ENCODE results near the gene SUB1. TPM values are rescaled to one million over a fixed set of nuclear protein-coding genes. Genes with fewer than 3 reads are reported as not detected.
A peak's percentile ranks its signal among the peaks of the same experiment; 100 is the strongest.
"Not testable (repeated sequence)": the region's sequence is repeated elsewhere in the genome, so short reads cannot be mapped to it uniquely, and the experiment has no call there.

SUB1 gene
- polyA plus RNA-seq (2011; rRNA removed) (220 and 367 TPM in 2 replicates), polyA minus RNA-seq (2011; rRNA and poly(A)+ RNA removed) (14.4 and 31.4 TPM in 2 replicates)

DNA sequence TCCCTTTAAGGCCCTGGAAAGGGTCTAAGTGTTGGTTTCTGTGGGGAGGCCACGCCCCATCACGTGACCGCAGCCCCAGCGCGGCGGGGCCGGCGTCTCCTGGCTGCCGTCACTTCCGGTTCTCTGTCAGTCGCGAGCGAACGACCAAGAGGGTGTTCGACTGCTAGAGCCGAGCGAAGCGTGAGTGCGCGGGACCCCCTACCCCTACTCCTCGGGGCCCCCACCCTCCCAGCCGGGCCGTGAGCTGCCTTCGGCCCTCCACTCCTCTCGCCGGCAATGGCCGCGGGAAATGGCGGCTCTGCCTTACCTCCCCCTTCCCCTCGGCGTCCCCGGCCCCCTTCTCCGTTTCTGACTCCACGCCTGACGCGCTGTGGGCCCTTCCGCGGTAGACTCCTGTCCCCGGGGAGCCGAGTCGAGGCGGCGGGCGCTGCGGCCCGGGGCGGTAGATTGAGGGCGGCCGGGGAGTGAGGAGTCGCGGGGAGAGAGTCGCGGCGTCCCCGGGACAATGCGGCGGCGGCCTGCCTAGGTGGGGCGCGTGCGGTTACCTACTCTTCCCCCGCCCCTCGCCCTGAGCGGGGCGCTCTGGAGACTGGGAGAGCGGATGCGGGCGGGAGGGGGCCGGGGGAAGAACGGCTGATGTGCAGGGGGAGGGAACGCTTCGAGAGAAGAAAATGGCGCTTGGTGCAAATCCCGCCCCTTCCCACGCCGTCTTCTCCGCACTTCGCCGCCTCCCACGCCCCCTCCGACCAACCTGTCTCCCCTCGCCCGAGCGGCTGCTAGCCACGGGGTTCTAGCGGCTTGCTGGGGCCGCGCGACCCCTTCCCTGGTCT is at the start of gene SUB1:
Gene SUB1 (plus strand): TSS at position 112 of the 830 bp plus-strand sequence. CDS start 2,956 bp downstream, outside the sequence.
- no peaks in the 10 kb centered on the region for H3K27me3 ChIP-seq (ENCODE audit: control insufficient read depth, insufficient read depth, low read length)
- DNase-seq (ENCODE audit: low read depth, low spot score): peak; percentile 70
- peak within 1 kb of the TSS; percentile 94 for H3K27ac ChIP-seq (ENCODE audit: low read depth, low read length)
- H3K4me3 ChIP-seq (ENCODE audit: low read depth, low read length): peak within 1 kb of the TSS; percentile 92
- TF ChIP-seq, protein P1, sequence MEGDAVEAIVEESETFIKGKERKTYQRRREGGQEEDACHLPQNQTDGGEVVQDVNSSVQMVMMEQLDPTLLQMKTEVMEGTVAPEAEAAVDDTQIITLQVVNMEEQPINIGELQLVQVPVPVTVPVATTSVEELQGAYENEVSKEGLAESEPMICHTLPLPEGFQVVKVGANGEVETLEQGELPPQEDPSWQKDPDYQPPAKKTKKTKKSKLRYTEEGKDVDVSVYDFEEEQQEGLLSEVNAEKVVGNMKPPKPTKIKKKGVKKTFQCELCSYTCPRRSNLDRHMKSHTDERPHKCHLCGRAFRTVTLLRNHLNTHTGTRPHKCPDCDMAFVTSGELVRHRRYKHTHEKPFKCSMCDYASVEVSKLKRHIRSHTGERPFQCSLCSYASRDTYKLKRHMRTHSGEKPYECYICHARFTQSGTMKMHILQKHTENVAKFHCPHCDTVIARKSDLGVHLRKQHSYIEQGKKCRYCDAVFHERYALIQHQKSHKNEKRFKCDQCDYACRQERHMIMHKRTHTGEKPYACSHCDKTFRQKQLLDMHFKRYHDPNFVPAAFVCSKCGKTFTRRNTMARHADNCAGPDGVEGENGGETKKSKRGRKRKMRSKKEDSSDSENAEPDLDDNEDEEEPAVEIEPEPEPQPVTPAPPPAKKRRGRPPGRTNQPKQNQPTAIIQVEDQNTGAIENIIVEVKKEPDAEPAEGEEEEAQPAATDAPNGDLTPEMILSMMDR (IDR thresholded peaks at IDR 0.05; ENCODE audit: low read depth, low read length): no peak
- POLR2A ChIA-PET: interaction anchor here (0.8 to 1.5 kb wide), 2 partner anchors 80 to 96 kb away, joined by 4 to 6 read pairs; no protein-coding TSS in a partner anchor
- H3K9me3 ChIP-seq (ENCODE audit: control insufficient read depth, insufficient read depth, low read length): no peaks in the 10 kb centered on the region; the same call in 1 of the 2 replicates
- CTCF ChIA-PET: interaction anchor here (0.6 to 1.9 kb wide), 5 partner anchors 28 to 353 kb away, joined by 3 to 18 read pairs (median 3); no protein-coding TSS in a partner anchor

DNA sequence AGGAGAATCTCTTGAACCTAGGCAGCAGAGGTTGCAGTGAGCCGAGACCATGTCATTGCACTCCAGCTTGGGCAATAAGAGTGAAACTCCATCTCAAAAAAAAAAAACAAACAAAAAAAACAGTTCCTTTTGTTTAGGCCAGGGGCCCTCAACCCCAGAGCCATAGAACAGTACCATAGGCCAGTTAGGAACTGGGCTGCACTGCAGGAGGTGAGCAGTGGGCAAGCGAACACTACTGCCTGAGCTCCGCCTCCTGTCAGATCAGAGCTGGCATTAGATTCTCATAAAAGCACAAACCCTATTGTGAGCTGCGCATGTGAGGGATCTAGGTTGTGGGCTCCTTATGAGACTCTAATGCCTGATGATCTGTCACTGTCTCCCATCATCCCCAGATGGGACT is 49.1 kb upstream of the SUB1 start:
- CTCF ChIA-PET: interaction anchor here (2.3 kb wide), 1 partner anchor 54 kb away, joined by 9 read pairs; no protein-coding TSS in a partner anchor

DNA sequence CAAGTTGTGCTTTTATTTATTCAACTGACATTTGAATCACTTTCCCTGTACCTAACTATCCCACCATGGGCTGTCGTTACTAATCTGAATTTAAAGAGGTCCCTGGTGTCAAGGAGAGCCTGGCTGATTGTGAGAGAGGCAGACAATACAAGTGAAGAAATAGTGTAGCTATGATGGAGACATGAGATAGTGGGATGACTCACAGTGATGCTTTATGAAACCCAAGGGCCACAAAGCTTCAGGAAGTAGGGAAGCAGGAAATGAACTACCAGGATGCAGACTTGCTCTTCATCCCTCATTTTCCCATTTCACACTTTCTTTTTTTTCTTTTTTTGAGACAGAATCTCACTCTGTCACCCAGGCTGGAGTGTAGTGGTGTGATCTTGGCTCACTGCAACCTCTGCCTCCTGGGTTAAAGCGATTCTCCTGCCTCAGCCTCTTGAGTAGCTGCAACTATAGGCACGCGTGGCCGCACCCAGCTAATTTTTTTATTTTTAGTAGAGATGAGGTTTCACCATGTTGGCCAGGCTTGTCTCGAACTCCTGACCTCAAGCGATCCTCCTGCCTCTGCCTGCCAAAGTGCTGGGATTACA is 47.8 kb upstream of the SUB1 start:
- CTCF ChIA-PET: interaction anchor here (2.3 kb wide), 1 partner anchor 53 kb away, joined by 9 read pairs; no protein-coding TSS in a partner anchor
- DNase-seq (ENCODE audit: low read depth, low spot score); H3K4me3 ChIP-seq (ENCODE audit: low read depth, low read length); H3K27me3 ChIP-seq (ENCODE audit: control insufficient read depth, insufficient read depth, low read length); H3K27ac ChIP-seq (ENCODE audit: low read depth, low read length); H3K9me3 ChIP-seq (ENCODE audit: control insufficient read depth, insufficient read depth, low read length): not testable (repeated sequence)
- POLR2A ChIA-PET: interaction anchor here (0.5 to 1.4 kb wide), 3 partner anchors 9 to 32 kb away, joined by 4 to 9 read pairs (median 4); no protein-coding TSS in a partner anchor

More for the DNA sequence above, 49.1 kb upstream of the SUB1 start:
- Histone ChIP-seq H3K27ac (ENCODE audit: low read depth, low read length) (no peak overlapping the region), H3K4me3 (ENCODE audit: low read depth, low read length) (no peak overlapping the region), H3K9me3 (ENCODE audit: control insufficient read depth, insufficient read depth, low read length) (0 out of 2 replicates have a peak, but pooled peaks cover 3% of the 10 kb centered on the region), H3K27me3 (ENCODE audit: control insufficient read depth, insufficient read depth, low read length) (no peaks in the 10 kb centered on the region)
- TF ChIP-seq, protein P1 (IDR thresholded peaks at IDR 0.05; ENCODE audit: low read depth, low read length): no peak
- no peak for DNase-seq (ENCODE audit: low read depth, low spot score)
- POLR2A ChIA-PET: no interaction called here

DNA sequence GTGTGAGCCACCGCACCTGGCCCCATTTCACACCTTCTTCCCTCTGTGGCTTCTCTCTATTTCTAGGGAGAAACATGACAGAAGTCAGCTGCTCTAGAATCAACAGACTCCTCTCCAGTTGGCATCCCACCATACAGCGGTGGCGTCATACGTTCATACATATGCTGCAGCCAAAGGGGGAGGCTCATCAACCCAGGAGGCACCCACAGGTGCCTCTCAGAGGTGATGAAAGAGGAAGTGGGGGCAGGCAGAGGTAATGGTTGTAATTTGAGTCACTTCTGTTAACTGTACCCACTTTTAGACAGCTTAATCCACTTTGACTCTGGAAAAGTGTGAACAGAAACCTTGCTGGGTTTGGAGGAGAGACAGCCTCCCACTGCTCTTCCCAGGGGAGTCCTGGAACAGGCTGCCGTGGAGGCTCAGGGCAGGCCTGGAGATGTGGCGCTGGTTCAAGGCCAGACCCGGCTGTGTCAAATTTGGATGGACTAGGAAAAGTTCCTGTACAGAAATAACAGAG is 47.3 kb upstream of the SUB1 start:
- POLR2A ChIA-PET: interaction anchor here (1.2 to 1.4 kb wide), 2 partner anchors 18 to 33 kb away, joined by 4 to 9 read pairs; no protein-coding TSS in a partner anchor
- H3K27ac ChIP-seq (ENCODE audit: low read depth, low read length): no peak overlapping the region

More for the DNA sequence above, 47.3 kb upstream of the SUB1 start:
- TF ChIP-seq, protein P1 (IDR thresholded peaks at IDR 0.05; ENCODE audit: low read depth, low read length): no peak
- H3K9me3 ChIP-seq (ENCODE audit: control insufficient read depth, insufficient read depth, low read length): 0 out of 2 replicates have a peak, but pooled peaks cover 3% of the 10 kb centered on the region
- H3K4me3 ChIP-seq (ENCODE audit: low read depth, low read length): no peak overlapping the region
- CTCF ChIA-PET: interaction anchor here (2.3 kb wide), 1 partner anchor 52 kb away, joined by 9 read pairs; no protein-coding TSS in a partner anchor
- no peak for DNase-seq (ENCODE audit: low read depth, low spot score)
- H3K27me3 ChIP-seq (ENCODE audit: control insufficient read depth, insufficient read depth, low read length): no peaks in the 10 kb centered on the region

Measured in AG04450 (cell line).